Measurements from ENCODE around the gene ZNF579. TPM values are rescaled to one million over a fixed set of nuclear protein-coding genes. Genes with fewer than 3 reads are reported as not detected.

The ZNF579 gene
- total and polyA plus RNA-seq, 9 of the 15 experiments (the other 6 are each of a cell fraction or from before 2014, with no cell fraction given): 0.06 to 15.9 (median 1.6) TPM

- TF ChIP-seq ZNF217 (CRISPR knock-in tag; IDR thresholded peaks at IDR 0.05) (no peak), U2AF1 (optimal IDR thresholded peaks at IDR 0.05; ENCODE audit: low read depth, low read length) (no peak), GATA2 (CRISPR knock-in tag; IDR thresholded peaks at IDR 0.05) (no peak), ZNF778 (CRISPR knock-in tag; IDR thresholded peaks at IDR 0.05) (no peak), BACH1 (tag; IDR thresholded peaks at IDR 0.05) (no peak), TSC22D4 (tag; IDR thresholded peaks at IDR 0.05) (no peak), RFX1 (IDR thresholded peaks at IDR 0.05) (no peak), HNRNPLL (IDR thresholded peaks at IDR 0.05; ENCODE audit: low read depth, low read length, poor library complexity, severe bottlenecking) (no peak), CHD4 (IDR thresholded peaks at IDR 0.05; ENCODE audit: insufficient read depth, insufficient replicate concordance, low read depth, low read length, poor library complexity, severe bottlenecking) (peak; percentile 49), MTA1 (IDR thresholded peaks at IDR 0.05; ENCODE audit: borderline replicate concordance) (no peak), ZSCAN32 (CRISPR knock-in tag; IDR thresholded peaks at IDR 0.05) (peak; percentile 33; the same call in 1 of the 2 replicates), MTA3 (IDR thresholded peaks at IDR 0.05; ENCODE audit: borderline replicate concordance) (no peak), SIN3A (IDR thresholded peaks at IDR 0.05; ENCODE audit: borderline replicate concordance in 2 of 2, control insufficient read depth in 1 of 2, low read depth in 2 of 2, low read length in 2 of 2) (no peak), KDM5B (IDR thresholded peaks at IDR 0.05; ENCODE audit: insufficient replicate concordance, low read depth, low read length) (no peak), MBD2 (IDR thresholded peaks at IDR 0.05; ENCODE audit: borderline replicate concordance, low read depth) (no peak), BRD9 (IDR thresholded peaks at IDR 0.05; ENCODE audit: low read depth, partially characterized antibody) (no peak), TCF7L2 (IDR thresholded peaks at IDR 0.05; ENCODE audit: low read depth, low read length) (no peak), ZNF347 (CRISPR knock-in tag; IDR thresholded peaks at IDR 0.05; ENCODE audit: low read depth) (no peak), POLR2H (tag; IDR thresholded peaks at IDR 0.05; ENCODE audit: low read depth) (no peak), LARP7 (IDR thresholded peaks at IDR 0.05) (no peak), BMI1 (IDR thresholded peaks at IDR 0.05; ENCODE audit: low read length) (no peak), FOXJ2 (tag; IDR thresholded peaks at IDR 0.05) (no peak), ZNF77 (CRISPR knock-in tag; IDR thresholded peaks at IDR 0.05) (no peak), GATAD2B (IDR thresholded peaks at IDR 0.05; ENCODE audit: borderline replicate concordance) (no peak), MXI1 (IDR thresholded peaks at IDR 0.05; ENCODE audit: low read depth, low read length) (no peak), AFF1 (IDR thresholded peaks at IDR 0.05; ENCODE audit: low read depth in 1 of 2, partially characterized antibody in 2 of 2) (no peak), CGGBP1 (CRISPR knock-in tag; IDR thresholded peaks at IDR 0.05) (no peak), RAD51 (IDR thresholded peaks at IDR 0.05; ENCODE audit: borderline replicate concordance, low read depth) (no peak), ZNF695 (CRISPR knock-in tag; IDR thresholded peaks at IDR 0.05) (no peak)
These were observed 20.4 kb upstream of the ZNF579 start (continued) for GRCh38 chr19:55601084-55601483.

Measured in K562 (cell line).